Tibial artery (tissue), 4 donors: ENCODE data around the gene CNTN4.

ENCODE experiments used
- DNase-seq, 2 donors: peaks; one replicate each; pipeline ENCODE4 v3.0.0-alpha.2; 2019
- H3K27ac ChIP-seq, 2 donors: fragments of 200-600 bp; sonication (generic) in 1 of 2; 1 replicate in 1 of 2; 2 replicates in 1 of 2; pipeline ENCODE4 v1.5.1; 2018 to 2019; ENCODE audit warnings: mild to moderate bottlenecking in 1 of 2
- H3K27me3 ChIP-seq, 2 donors: fragments of 200-600 bp; sonication (generic) in 1 of 2; one replicate each; pipeline versions ENCODE4 v1.5.1 to v1.6.0; 2016 to 2019
- H3K36me3 ChIP-seq, 3 donors: fragments of 200-600 bp; sonication (generic) in 2 of 3; one replicate each; pipeline ENCODE4 v1.5.1; 2016 to 2019; ENCODE audit warnings: mild to moderate bottlenecking in 2 of 3
- H3K4me1 ChIP-seq, 4 donors: fragments of 200-600 bp; sonication (generic) in 2 of 4; 1 replicate in 3 of 4; 2 replicates in 1 of 4; pipeline ENCODE4 v1.5.1; 2016 to 2019
- H3K4me3 ChIP-seq, 2 donors: fragments of 200-600 bp; sonication (generic) in 1 of 2; 1 replicate in 1 of 2; 2 replicates in 1 of 2; pipeline ENCODE4 v1.5.1; 2018 to 2019; ENCODE audit warnings: mild to moderate bottlenecking in 2 of 2
- H3K9me3 ChIP-seq, 3 donors: fragments of 200-600 bp; sonication (generic) in 1 of 3; one replicate each; pipeline ENCODE4 v1.5.1; 2016 to 2019
- intact Hi-C: fragments of 100-400 bp; cut with DNase I; formaldehyde crosslinking; loops from one replicate; pipeline ENCODE4 v1.15.0; 2023; ENCODE audit warnings: low total_unique reads
- TF ChIP-seq, protein P1 (sequence below), 2 experiments: fragments of 200-600 bp in 1 of 2; fragments of 450-650 bp in 1 of 2; IDR thresholded peaks; one replicate each; pipeline ENCODE4 v1.5.1; 2017 to 2019; ENCODE audit warnings: antibody characterized with exemption in 2 of 2, mild to moderate bottlenecking in 1 of 2, moderate library complexity in 1 of 2

CNTN4 gene

DNA sequence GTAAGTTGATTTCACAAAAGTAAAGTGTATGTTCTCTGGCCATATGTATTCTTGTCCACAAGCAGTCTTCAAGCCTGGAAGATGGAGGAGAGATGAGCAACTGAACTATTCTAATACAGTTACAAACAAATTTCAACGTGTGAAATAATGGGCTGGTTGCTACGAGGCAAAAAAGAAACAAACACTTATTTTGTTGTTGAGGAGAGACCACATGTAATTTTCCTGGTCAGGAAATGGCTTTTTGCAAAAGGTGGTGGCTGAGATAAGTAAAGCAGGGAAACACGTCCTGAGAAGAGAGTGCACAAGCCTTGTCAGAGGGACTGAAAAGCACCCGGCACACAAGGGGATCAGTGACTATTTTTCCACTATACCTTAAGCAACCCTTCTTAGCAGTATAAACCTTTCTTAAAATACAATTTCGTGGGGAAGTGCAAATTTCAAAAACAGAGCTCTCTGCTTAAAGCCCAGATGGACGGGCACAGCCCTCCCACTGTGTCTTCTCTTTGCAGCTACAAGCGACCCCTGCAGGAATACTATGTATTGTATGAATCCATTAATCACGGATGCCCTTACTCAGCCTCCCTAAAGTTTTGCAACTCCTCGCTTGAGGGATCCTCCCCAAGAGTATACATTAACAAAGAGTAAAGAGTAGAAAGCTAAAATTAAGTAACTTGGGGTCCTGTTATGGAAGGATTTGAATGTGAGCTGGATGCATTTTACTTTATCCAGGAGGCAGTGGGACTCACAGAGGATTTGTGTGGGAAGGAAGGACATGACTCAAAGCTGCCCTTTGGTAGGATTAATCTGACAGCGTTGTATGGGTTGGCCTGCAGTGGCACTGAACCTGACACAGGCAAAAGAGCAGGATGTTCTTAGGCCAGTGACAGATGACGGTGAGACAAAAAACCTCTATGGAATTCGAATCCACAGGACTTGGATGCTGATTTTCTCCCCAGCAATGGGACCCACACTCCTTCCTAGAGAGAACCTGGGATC is 757.8 kb downstream of the CNTN4 start:
- no peaks in the 10 kb centered on the region for H3K36me3 ChIP-seq

GRCh38 chr3:2860626-2861025 is 762.0 kb downstream of the CNTN4 start:
- H3K9me3 ChIP-seq = no peaks in the 10 kb centered on the region
- no peaks in the 10 kb centered on the region for H3K36me3 ChIP-seq
- intact Hi-C loops = no loop called here
- H3K4me1 ChIP-seq = no peaks in the 10 kb centered on the region
- TF ChIP-seq, protein P1, sequence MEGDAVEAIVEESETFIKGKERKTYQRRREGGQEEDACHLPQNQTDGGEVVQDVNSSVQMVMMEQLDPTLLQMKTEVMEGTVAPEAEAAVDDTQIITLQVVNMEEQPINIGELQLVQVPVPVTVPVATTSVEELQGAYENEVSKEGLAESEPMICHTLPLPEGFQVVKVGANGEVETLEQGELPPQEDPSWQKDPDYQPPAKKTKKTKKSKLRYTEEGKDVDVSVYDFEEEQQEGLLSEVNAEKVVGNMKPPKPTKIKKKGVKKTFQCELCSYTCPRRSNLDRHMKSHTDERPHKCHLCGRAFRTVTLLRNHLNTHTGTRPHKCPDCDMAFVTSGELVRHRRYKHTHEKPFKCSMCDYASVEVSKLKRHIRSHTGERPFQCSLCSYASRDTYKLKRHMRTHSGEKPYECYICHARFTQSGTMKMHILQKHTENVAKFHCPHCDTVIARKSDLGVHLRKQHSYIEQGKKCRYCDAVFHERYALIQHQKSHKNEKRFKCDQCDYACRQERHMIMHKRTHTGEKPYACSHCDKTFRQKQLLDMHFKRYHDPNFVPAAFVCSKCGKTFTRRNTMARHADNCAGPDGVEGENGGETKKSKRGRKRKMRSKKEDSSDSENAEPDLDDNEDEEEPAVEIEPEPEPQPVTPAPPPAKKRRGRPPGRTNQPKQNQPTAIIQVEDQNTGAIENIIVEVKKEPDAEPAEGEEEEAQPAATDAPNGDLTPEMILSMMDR (IDR thresholded peaks at IDR 0.05) = no peak
- DNase-seq = no peak
- no peaks in the 10 kb centered on the region for H3K27me3 ChIP-seq
- H3K4me3 ChIP-seq = no peak overlapping the region
- H3K27ac ChIP-seq = no peak overlapping the region

More for the DNA sequence above, 757.8 kb downstream of the CNTN4 start:
- intact Hi-C loops = no loop called here
- no peak overlapping the region for H3K4me3 ChIP-seq
- H3K27me3 ChIP-seq = no peaks in the 10 kb centered on the region
- TF ChIP-seq, protein P1 (IDR thresholded peaks at IDR 0.05) = no peak
- DNase-seq = no peak
- H3K27ac ChIP-seq = no peak overlapping the region
- H3K9me3 ChIP-seq = no peaks in the 10 kb centered on the region
- no peaks in the 10 kb centered on the region for H3K4me1 ChIP-seq

- Histone ChIP-seq H3K36me3 (no peaks in the 10 kb centered on the region), H3K4me1 (no peaks in the 10 kb centered on the region), H3K9me3 (no peaks in the 10 kb centered on the region), H3K27me3 (no peaks in the 10 kb centered on the region), H3K27ac (no peak overlapping the region), H3K4me3 (no peak overlapping the region)
- intact Hi-C loops = no loop called here
- no peak for DNase-seq
- TF ChIP-seq, protein P1 (IDR thresholded peaks at IDR 0.05) = no peak
These were observed 762.5 kb downstream of the CNTN4 start for GRCh38 chr3:2861120-2861519.

GRCh38 chr3:2861920-2862319 is 763.3 kb downstream of the CNTN4 start:
- no peak overlapping the region for H3K4me3 ChIP-seq
- intact Hi-C loops = no loop called here
- H3K27ac ChIP-seq = no peak overlapping the region

GRCh38 chr3:2862366-2862765 is 763.7 kb downstream of the CNTN4 start:
- intact Hi-C loops = no loop called here
- no peaks in the 10 kb centered on the region for H3K27me3 ChIP-seq
- no peak for DNase-seq
- H3K36me3 ChIP-seq = peaks cover 0 to under 1% (median 0%) of the 10 kb centered on the region in 3 donors
- no peak overlapping the region for H3K27ac ChIP-seq
- H3K4me3 ChIP-seq = no peak overlapping the region
- no peaks in the 10 kb centered on the region for H3K4me1 ChIP-seq
- TF ChIP-seq, protein P1 (IDR thresholded peaks at IDR 0.05) = no peak
- H3K9me3 ChIP-seq = no peaks in the 10 kb centered on the region

More at GRCh38 chr3:2861920-2862319, 763.3 kb downstream of the CNTN4 start:
- TF ChIP-seq, protein P1 (IDR thresholded peaks at IDR 0.05) = no peak
- H3K9me3 ChIP-seq = no peaks in the 10 kb centered on the region
- no peaks in the 10 kb centered on the region for H3K36me3 ChIP-seq
- H3K27me3 ChIP-seq = no peaks in the 10 kb centered on the region
- no peak for DNase-seq
- H3K4me1 ChIP-seq = no peaks in the 10 kb centered on the region
